ENCODE results near the gene SMIM22.

SMIM22 gene

GRCh38 chr16:4795181-4795827 lies at the start of gene SMIM22:
Gene SMIM22 (plus strand): TSS chr16:4795369. CDS start chr16:4795735, 366 bp downstream.
- no peak for DNase-seq (ENCODE audit: insufficient read length, low spot score)
- FAIRE-seq = no peak

- no peak for FAIRE-seq
- DNase-seq (ENCODE audit: insufficient read length, low spot score) = no peak
Observed at GRCh38 chr16:4746215-4746614, 49.0 kb upstream of the SMIM22 start.

GRCh38 chr16:4746991-4747574 lies 48.1 kb upstream of the SMIM22 start:
- DNase-seq (ENCODE audit: insufficient read length, low spot score) = no peak
- FAIRE-seq = no peak

- no peak for DNase-seq (ENCODE audit: insufficient read length, low spot score)
- FAIRE-seq = no peak
Observed at GRCh38 chr16:4747906-4748681, 47.1 kb upstream of the SMIM22 start.

- DNase-seq (ENCODE audit: insufficient read length, low spot score) (no peak), FAIRE-seq (no peak)
Observed at GRCh38 chr16:4748682-4749411, 46.3 kb upstream of the SMIM22 start.

- no peak for DNase-seq (ENCODE audit: insufficient read length, low spot score)
- FAIRE-seq = no peak
Observed at GRCh38 chr16:4749700-4750257, 45.4 kb upstream of the SMIM22 start.

- FAIRE-seq = no peak
Observed at GRCh38 chr16:4750896-4751295, 44.3 kb upstream of the SMIM22 start.

GRCh38 chr16:4752351-4753100 lies 42.6 kb upstream of the SMIM22 start:
- FAIRE-seq = no peak
- no peak for DNase-seq (ENCODE audit: insufficient read length, low spot score)

More at GRCh38 chr16:4750896-4751295, 44.3 kb upstream of the SMIM22 start:
- DNase-seq (ENCODE audit: insufficient read length, low spot score) = no peak

- DNase-seq (ENCODE audit: insufficient read length, low spot score) (no peak), FAIRE-seq (no peak)
Observed at GRCh38 chr16:4753227-4753626, 41.9 kb upstream of the SMIM22 start.

- DNase-seq (ENCODE audit: insufficient read length, low spot score) (no peak), FAIRE-seq (no peak)
Observed at GRCh38 chr16:4754865-4755264, 40.3 kb upstream of the SMIM22 start.

- no peak for FAIRE-seq
- DNase-seq (ENCODE audit: insufficient read length, low spot score) = no peak
Observed at GRCh38 chr16:4755687-4756086, 39.5 kb upstream of the SMIM22 start.

GRCh38 chr16:4760221-4760910 lies 34.8 kb upstream of the SMIM22 start:
- FAIRE-seq (peak; percentile 23), DNase-seq (ENCODE audit: insufficient read length, low spot score) (no peak)

- DNase-seq (ENCODE audit: insufficient read length, low spot score) = no peak
- no peak for FAIRE-seq
Observed at GRCh38 chr16:4762205-4762604, 33.0 kb upstream of the SMIM22 start.

GRCh38 chr16:4763791-4764190 lies 31.4 kb upstream of the SMIM22 start:
- FAIRE-seq = no peak
- DNase-seq (ENCODE audit: insufficient read length, low spot score) = no peak

- no peak for FAIRE-seq
- no peak for DNase-seq (ENCODE audit: insufficient read length, low spot score)
Observed at GRCh38 chr16:4765511-4766474, 29.4 kb upstream of the SMIM22 start.

GRCh38 chr16:4766875-4767628 lies 28.1 kb upstream of the SMIM22 start, which contains the start of gene ZNF500:
Gene ZNF500 (minus strand): TSS chr16:4767162. CDS start chr16:4765978, 1,184 bp downstream.
- peak; percentile 98 for DNase-seq (ENCODE audit: insufficient read length, low spot score)
- FAIRE-seq = peak; percentile 99

GRCh38 chr16:4767872-4768548 lies 27.2 kb upstream of the SMIM22 start:
- FAIRE-seq (no peak), DNase-seq (ENCODE audit: insufficient read length, low spot score) (no peak)

Data from HTR-8/SVneo (cell line).